ENCODE results near the gene ANKS1B. TPM values are rescaled to one million over a fixed set of nuclear protein-coding genes. Genes with fewer than 3 reads are reported as not detected.

ANKS1B gene
- total and polyA plus RNA-seq, 11 donors = 0.62 to 5.8 (median 1.8) TPM

DNA sequence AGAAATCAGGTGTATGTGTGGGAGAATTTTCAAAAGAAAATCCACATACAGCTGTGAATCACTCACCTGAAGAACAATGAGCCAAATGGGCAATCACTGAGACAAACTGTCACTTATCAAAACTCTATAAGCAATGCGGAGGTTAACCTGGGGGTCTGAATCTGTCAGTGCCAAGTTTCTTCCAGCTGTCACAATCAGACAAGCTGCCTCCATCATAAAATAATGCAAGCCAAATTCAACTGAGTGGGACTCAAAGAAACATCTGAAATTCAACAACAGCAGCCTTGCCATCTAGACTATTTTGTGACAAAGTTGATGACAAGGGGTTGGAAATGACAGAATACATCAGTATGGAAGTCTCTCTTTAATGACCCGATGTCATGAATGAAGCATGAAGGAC is 276.9 kb downstream of the ANKS1B start:
- Histone ChIP-seq H3K36me3 (no peaks in the 10 kb centered on the region), H3K27me3 (no peaks in the 10 kb centered on the region), H3K27ac (no peak overlapping the region), H3K9me3 (peaks cover 0 to 9% (median 2%) of the 10 kb centered on the region in 12 donors), H3K4me3 (no peak overlapping the region), H3K4me1 (no peaks in the 10 kb centered on the region)
- DNase-seq (no peak), ATAC-seq (no peak)
- 85 to 91% (median 89%) methylated on average over 2 of the region's 2 CpGs for WGBS, 4 donors
- intact Hi-C loops (cut with DNase I) = no loop called here
- TF ChIP-seq, protein P1, sequence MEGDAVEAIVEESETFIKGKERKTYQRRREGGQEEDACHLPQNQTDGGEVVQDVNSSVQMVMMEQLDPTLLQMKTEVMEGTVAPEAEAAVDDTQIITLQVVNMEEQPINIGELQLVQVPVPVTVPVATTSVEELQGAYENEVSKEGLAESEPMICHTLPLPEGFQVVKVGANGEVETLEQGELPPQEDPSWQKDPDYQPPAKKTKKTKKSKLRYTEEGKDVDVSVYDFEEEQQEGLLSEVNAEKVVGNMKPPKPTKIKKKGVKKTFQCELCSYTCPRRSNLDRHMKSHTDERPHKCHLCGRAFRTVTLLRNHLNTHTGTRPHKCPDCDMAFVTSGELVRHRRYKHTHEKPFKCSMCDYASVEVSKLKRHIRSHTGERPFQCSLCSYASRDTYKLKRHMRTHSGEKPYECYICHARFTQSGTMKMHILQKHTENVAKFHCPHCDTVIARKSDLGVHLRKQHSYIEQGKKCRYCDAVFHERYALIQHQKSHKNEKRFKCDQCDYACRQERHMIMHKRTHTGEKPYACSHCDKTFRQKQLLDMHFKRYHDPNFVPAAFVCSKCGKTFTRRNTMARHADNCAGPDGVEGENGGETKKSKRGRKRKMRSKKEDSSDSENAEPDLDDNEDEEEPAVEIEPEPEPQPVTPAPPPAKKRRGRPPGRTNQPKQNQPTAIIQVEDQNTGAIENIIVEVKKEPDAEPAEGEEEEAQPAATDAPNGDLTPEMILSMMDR (IDR thresholded peaks at IDR 0.05) = no peak
- TF ChIP-seq POLR2A (IDR thresholded peaks at IDR 0.05) = no peak

DNA sequence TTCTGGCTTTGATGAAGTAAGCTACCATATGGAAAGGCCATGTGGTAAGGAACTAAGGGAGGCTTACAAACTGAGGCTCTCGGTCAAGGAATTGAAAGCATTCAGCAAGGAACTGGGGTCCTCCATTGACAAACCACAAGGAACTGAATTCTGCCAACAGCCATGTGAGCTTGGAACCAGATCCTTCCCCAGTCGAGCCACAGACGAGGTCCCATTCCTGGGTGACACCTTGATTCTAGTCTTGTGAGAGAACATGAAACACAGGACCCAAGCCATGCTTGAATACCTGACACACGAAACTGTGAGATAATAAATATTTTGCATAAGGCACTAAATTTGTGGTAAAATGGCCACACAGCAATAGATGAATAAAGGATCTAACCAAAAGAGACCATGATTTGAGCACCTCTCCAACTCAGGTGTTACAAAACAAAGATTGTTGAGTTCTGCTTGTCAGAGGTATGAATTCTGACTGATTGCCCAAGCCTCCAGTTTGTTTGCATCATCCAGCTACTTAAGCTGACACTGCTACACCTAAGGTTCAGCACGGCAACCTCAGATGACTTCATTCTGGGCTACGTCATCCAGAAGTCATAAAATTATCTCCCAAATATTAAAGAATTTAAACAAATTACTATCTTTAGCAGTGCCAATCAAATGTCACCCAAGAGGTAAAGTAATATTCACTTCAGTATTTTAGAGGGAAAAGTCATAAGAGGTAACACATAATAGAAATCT is 277.8 kb downstream of the ANKS1B start:
- Histone ChIP-seq H3K27ac (no peak overlapping the region), H3K27me3 (no peaks in the 10 kb centered on the region), H3K4me1 (no peaks in the 10 kb centered on the region), H3K36me3 (no peaks in the 10 kb centered on the region), H3K9me3 (no peaks in the 10 kb centered on the region), H3K4me3 (no peak overlapping the region)
- TF ChIP-seq, protein P1 (IDR thresholded peaks at IDR 0.05) = no peak
- no peak for TF ChIP-seq POLR2A (IDR thresholded peaks at IDR 0.05)
- intact Hi-C loops (cut with DNase I) = no loop called here
- ATAC-seq (no peak), DNase-seq (no peak)
- WGBS, 4 donors = 74 to 80% (median 75%) methylated on average over 6 of the region's 6 CpGs

DNA sequence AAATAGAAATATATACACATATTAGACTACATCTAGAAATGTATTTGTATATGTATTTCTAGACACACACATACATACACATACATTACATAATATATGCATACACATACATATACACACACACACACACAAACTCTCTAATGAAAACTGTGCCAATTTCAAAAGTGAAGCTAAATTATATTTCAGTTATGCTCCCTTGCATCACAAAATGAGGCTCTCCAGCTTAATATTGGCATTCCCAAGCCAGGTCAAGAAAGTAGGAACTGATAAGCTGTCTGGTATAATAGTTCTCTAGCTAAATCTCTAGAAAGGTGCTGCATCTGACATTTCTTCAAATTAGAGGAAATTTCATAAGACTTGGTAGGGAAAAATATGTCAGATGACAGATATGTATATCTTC is 280.3 kb downstream of the ANKS1B start:
- H3K27me3 ChIP-seq = no peaks in the 10 kb centered on the region
- no peak for ATAC-seq
- H3K4me1 ChIP-seq = no peaks in the 10 kb centered on the region
- DNase-seq = no peak
- no peaks in the 10 kb centered on the region for H3K36me3 ChIP-seq
- TF ChIP-seq, protein P1 (IDR thresholded peaks at IDR 0.05) = no peak
- no peak for TF ChIP-seq POLR2A (IDR thresholded peaks at IDR 0.05)
- intact Hi-C loops (cut with DNase I) = no loop called here
- H3K9me3 ChIP-seq = no peaks in the 10 kb centered on the region
- no peak overlapping the region for H3K4me3 ChIP-seq
- no peak overlapping the region for H3K27ac ChIP-seq

DNA sequence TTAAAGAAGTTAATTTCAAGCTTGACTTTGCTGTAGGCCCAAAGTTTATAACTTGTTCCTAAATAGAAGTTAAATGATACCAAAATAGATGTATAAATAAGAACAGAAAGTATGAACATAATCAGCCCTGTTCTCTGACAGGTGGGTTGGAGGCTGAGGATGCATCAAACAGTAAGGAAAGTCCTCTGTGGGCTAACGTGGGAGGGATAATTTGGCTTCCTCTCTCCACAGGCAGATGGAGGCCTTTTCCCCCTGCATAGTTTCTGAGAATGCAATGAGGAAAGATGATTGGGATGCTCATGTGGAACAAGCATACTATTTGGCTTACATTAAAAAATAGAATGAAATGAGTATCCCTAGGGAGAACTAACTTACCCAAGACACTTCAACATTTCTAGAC is 280.7 kb downstream of the ANKS1B start:
- ATAC-seq = no peak

More for the DNA sequence above, 280.7 kb downstream of the ANKS1B start:
- no peaks in the 10 kb centered on the region for H3K36me3 ChIP-seq
- no peaks in the 10 kb centered on the region for H3K27me3 ChIP-seq
- intact Hi-C loops (cut with DNase I) = no loop called here
- H3K9me3 ChIP-seq = no peaks in the 10 kb centered on the region
- WGBS, 4 donors = 23 to 54% (median 45%) methylated on average over 1 of the region's 1 CpG
- TF ChIP-seq, protein P1 (IDR thresholded peaks at IDR 0.05) = no peak
- TF ChIP-seq POLR2A (IDR thresholded peaks at IDR 0.05) = no peak
- no peak overlapping the region for H3K4me3 ChIP-seq
- H3K27ac ChIP-seq = no peak overlapping the region
- DNase-seq = no peak
- H3K4me1 ChIP-seq = no peaks in the 10 kb centered on the region
